Activated gamma-delta T cell treated with Interleukin-2 at 50 U/mL for 16 hours (primary cell): ENCODE measurements around the gene URM1.
"Not testable (repeated sequence)": the region's sequence is repeated elsewhere in the genome, so short reads cannot be mapped to it uniquely, and the experiment has no call there.

Experiments
- DNase-seq: peaks from one replicate; pipeline ENCODE4 v3.0.0-alpha.2; 2020

Gene URM1

DNA sequence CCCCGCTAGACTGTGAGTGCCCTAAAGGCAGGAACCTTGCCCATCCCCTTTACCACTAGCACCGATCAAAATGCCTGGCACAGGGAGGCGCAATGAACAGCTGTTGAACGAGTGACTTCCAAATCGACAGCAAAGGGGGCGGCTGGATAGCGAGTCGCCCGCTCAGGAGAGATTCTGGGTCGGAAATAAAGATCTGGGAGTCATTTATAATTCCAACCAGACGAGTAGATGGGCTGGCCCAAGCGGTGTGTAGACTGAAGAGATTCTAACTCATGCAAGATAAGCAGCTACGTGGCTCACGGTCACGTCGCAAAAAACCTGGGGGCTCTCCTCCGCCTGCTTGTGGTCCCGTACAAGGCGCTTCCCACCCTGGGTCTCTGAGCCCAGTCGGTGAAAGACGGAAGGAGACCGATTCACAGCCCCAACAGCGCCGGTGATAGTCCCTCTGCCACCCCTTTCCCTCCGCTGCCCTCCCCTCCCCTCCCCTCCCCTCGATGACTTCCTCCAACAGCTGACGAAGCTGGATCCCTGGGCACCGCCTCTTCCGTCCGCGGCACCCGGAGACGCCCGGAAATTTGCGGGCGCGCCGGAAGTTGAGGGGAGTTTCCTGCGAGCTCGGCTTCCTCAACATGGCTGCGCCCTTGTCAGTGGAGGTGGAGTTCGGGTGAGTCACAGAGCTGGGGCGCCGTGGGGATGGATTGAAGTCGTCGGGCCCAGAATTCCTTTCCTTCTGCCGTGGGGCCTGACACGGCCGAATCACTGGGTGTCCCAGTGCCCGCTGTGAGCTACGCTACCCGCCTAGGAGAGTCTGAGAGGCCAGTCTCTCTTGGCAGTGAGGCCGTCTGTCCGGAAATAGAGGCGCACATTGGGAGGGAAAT is at the start of gene URM1:
URM1 (plus strand) TSS at position 623 of the 878 bp plus-strand sequence; CDS start at position 630, 7 bp downstream.
- DNase-seq: peak; percentile 94

- DNase-seq: no peak
Measured at GRCh38 chr9:128321879-128322403, 49.2 kb upstream of the URM1 start.

DNA sequence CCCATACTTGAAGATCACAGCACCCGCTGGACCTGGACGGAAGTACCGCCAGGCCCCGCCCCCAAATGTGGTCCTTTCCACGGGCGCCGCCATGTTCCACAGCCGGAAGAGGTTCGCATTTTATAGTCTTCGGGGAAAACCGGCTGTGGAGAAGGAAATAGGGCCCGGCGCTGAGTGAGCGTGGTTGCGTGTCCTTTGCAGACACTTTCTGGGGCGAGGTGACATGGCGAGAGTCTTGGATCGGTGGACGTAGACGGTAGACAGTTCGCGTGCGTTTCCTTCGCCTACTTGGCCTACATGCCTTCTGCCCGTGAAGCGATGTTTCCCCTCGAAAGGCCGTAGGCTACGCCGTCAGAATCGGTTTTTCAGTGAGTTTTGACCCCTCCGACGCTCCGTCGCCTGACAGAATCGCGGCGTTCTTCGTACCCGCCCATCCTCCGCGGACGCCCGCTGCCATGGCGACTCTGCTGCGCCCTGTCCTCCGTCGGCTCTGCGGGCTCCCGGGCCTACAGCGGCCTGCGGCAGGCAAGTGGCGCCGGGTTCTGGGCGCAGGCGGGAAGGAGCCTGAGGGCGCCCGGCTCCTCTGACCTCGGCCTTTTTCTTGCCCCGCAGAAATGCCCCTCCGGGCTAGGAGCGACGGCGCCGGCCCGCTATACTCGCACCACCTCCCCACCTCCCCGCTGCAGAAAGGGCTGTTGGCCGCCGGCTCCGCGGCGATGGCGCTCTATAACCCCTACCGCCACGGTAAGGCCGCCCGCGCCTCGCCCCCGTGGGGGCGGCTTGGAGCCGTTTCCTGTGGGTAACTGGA is 48.6 kb upstream of the URM1 start, which contains the start of the genes COQ4 and TRUB2:
COQ4 (plus strand) TSS at position 436 of the 808 bp plus-strand sequence; CDS start at position 456, 20 bp downstream.
TRUB2 (minus strand) TSS at position 44 of the 808 bp plus-strand sequence; CDS start at position 5, 39 bp downstream.
- DNase-seq: peak; percentile 92

GRCh38 chr9:128323212-128323730 is 47.9 kb upstream of the URM1 start:
- no peak for DNase-seq

GRCh38 chr9:128323791-128324190 is 47.4 kb upstream of the URM1 start:
- no peak for DNase-seq

DNA sequence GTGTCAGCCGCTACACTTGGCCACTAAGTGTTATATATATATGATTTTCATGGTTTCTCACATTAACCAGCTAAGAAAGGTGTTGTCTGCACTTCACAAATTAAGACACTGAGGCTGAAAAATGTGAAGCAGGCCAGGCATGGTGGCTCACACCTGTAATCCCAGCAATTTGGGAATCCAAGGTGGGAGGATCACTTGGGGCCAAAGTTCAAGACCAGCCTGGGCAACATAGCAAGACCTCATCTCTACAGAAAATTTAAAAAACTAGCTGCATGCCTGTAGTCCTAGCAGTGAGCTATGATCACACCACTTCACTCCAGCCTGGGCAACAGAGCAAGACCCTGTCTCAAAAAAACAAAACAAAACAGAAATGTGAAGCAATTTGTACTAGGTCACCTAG is 46.8 kb upstream of the URM1 start:
- DNase-seq: no peak

GRCh38 chr9:128325629-128326028 is 45.5 kb upstream of the URM1 start:
- no peak for DNase-seq

DNA sequence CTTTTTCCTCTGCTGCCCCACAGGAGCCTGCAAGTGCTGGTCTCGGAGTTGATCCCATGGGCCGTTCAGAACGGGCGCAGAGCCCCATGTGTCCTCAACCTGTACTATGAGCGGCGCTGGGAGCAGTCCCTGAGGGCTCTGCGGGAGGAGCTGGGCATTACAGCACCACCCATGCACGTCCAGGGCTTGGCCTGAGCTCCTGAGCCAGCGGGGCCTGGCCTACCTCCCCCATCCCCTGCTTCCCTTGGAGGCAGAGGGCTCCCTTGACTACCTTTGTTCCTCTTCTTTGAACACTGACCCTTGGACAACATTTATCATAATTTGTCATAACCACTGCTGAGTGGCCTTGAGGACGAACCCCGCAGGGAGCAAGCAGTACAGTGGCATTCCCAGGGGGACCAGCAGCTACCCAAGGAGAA is 37.7 kb upstream of the URM1 start:
- no peak for DNase-seq

GRCh38 chr9:128335161-128335560 is 36.0 kb upstream of the URM1 start:
- no peak for DNase-seq

GRCh38 chr9:128335914-128336313 is 35.3 kb upstream of the URM1 start:
- no peak for DNase-seq

DNA sequence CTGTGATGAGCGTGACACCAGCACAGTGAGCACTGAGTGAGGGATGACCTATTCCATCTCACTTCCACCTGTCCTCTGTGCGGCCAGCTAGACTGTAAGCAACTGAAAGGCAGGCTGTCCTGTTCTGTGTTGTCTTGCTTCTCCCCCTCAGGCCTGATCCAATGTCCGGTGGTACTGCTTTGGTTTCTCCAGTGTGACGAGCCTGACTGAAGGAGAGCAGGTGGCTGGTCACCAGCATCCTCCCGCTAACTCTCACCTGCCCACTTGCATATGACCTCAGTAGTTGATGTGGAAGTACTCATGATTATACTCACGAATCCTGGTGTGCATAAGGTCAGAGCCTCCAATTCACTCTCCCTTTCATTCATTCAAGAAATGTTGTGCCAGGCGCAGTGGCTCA is 33.2 kb upstream of the URM1 start:
- no peak for DNase-seq

DNA sequence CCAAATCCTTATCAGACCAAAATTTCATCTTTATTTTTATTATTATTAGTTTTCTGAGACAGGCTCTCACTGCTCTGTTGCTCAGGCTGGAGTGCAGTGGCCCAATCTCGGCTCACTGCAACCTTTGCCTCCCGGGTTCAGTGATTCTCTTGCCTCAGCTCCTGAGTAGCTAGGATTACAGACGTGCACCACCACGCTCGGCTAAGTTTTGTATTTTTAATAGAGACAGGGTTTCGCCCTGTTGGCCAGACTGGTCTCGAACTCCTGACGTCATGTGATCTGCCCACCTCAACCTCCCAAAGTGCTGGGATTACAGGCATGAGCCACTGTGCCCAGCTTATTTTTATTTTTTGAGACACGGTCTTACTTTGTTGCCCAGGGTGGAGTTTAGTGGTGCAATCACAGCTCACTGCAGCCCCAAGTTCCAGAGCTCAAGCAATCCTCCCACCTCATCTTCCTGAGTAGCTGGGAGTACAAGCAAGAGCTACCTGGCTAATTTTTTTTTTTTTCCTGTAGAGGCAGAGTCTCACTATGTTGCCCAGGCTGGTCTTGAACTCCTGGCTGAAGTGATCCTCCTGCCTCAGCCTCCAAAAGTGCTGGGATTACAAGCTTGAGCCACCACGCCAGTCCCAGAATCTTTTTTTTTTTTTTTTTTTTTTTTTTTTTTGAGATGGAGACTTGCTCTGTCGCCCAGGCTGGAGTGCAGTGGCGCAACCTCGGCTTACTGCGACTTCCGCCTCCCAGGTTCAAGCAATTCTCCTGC is 32.1 kb upstream of the URM1 start:
- not testable (repeated sequence) for DNase-seq

GRCh38 chr9:128339761-128340690 is 31.1 kb upstream of the URM1 start, which contains the start of gene SLC27A4:
SLC27A4 (plus strand) TSS chr9:128340527; CDS start chr9:128343133, 2,606 bp downstream.
- DNase-seq: peak; percentile 70

DNA sequence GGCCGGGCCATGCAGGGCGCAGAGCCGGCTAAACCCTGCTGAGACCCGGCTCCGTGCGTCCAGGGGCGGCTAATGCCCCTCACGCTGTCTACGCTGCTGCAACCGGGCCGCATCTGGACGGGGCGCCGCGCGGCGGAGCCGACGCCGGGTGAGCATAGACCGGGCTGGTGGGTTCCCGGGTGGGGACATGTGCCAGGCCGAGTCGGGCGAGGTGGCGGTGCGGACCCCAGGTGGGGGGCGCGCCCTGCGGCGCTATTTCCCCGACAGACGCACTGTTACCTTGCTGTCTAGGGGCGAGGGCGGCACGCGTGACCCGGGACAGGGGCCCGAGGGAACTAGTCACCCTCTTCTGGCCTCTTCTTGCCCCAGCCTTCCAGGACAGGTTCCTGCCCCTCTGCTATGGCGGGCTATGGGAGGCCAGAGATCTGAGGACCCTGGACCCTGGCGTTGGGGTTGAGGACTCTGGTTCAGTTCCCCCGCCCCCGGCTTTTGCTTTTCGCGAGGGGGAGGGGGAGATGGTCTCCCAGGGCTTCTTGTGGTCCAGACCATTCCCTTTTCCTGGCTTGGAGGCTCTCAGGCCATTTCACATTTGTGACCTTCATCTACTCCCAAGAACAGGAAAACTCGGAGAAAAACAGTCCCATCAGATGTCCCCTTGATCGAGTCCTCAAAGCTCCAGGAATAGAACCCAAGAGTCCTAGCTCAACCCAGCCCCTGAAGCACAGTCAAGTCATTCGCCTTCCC is 30.3 kb upstream of the URM1 start:
- no peak for DNase-seq

DNA sequence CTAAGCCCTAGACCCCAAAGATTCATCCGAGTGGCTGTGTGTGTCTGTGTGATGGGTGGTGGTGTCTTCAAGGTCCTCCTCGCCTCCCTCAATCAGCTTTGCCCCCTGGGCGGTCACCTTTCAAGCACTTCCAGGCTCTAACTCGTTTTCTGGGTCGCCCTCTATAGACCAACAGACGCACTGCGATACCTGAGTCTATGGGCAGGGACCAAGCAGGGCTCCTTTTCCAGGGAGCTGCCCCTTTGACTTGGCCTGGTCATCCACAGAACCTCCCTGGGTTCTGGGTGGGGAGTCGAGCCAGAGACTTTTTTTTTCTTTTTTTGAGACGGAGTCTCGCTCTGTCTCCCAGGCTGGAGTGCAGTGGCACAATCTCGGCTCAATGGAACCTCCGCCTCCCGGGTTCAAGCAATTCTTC is 29.7 kb upstream of the URM1 start:
- peak; percentile 64 for DNase-seq

DNA sequence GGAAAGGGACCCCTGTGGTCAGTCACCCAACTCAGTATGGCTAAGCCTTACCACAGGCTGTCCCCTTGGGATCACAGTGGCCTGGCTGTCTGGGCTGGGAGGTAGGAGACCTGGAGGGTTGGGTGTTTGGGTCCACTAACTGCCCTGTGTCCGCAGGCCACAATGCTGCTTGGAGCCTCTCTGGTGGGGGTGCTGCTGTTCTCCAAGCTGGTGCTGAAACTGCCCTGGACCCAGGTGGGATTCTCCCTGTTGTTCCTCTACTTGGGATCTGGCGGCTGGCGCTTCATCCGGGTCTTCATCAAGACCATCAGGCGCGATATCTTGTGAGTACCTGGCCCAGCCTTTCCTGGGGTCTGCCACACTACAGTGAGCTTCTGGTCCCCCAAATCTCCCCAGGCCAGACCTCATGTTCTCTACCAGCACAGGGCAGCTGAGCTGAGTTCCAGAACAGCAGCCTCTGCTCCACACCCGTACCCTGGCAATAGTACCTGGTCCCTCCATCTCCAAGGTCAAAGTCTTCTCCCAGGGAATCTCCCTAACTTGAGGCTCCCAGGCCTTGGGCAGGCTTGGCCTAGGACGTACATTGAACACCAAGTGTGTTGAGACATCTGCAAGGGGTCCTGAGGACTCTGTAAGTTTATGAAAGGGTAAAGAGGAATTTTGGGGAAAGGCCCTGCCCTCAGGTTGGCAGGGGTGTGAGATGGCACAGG is 28.0 kb upstream of the URM1 start:
- DNase-seq: no peak

DNA sequence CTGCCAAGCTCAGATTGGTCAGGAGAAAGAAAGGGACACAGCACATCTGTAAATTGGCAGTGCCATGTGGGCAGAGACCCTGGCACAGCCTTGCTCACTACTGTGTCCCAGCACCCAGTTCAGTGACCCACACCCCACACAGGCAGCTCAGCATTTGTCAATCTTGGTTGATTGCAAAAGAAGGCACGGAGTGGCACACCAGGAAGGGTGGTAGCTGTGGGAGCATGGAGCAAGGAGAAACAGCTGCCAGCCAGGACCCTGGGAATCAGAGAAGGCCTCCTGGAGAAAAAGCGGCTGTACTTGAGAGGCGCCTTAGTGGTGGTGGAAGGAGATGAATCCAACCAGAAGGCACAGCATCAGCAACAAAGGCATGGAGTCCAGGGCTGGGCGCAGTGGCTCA is 27.3 kb upstream of the URM1 start:
- DNase-seq: no peak

GRCh38 chr9:128344931-128345605 is 26.1 kb upstream of the URM1 start:
- no peak for DNase-seq

DNA sequence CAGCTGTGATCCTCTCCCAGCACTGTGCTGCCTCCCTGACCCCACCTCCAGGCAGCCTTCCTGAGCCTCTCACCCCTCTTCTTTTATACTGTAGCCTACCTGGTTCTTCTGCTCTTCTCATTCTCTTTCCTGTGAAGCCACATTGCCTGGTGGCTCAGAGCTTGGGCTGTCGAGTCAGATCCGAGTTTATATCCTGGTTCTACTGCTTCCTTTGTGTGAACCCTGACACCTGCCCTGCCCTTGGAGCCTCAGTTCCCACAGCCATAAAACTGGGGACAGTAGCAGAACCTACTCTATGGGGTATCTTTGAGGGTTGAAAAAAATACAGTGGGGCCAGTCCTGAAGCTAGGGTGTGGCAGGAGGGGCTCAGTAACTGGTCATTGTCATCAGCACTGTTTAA is 22.0 kb upstream of the URM1 start:
- no peak for DNase-seq
